Neuronal stem cell (in vitro differentiated cells): ENCODE measurements around the gene SYK.
A peak's percentile ranks its signal among the peaks of the same experiment; 100 is the strongest.

Source experiments
- DNase-seq: peaks from one replicate; pipeline ENCODE4 v3.0.0-alpha.2; 2013; ENCODE audit warnings: low spot score
- H2AFZ ChIP-seq: one replicate; pipeline ENCODE4 v1.6.1; 2013; ENCODE audit warnings: mild to moderate bottlenecking, low read length, inconsistent platforms
- H2AK5ac ChIP-seq: 2 replicates; pipeline ENCODE4 v1.6.1; 2013; ENCODE audit warnings: low read depth, mild to moderate bottlenecking, inconsistent platforms, low read length, moderate library complexity, mixed read lengths
- H2BK120ac ChIP-seq: 2 replicates; pipeline ENCODE4 v1.6.1; 2013; ENCODE audit warnings: low read depth, mild to moderate bottlenecking, inconsistent platforms, low read length, moderate library complexity, mixed read lengths
- H2BK12ac ChIP-seq: one replicate; pipeline ENCODE4 v1.6.1; 2013; ENCODE audit warnings: low read length, inconsistent platforms
- H2BK15ac ChIP-seq: 2 replicates; pipeline ENCODE4 v1.6.1; 2013; ENCODE audit warnings: mild to moderate bottlenecking, low read length, inconsistent platforms, mixed read lengths
- H2BK5ac ChIP-seq: one replicate; pipeline ENCODE4 v1.6.1; 2013; ENCODE audit warnings: inconsistent platforms, mild to moderate bottlenecking, low read length, moderate library complexity
- H3K14ac ChIP-seq: one replicate; pipeline ENCODE4 v1.6.1; 2013; ENCODE audit warnings: low read length, inconsistent platforms
- H3K18ac ChIP-seq: 2 replicates; pipeline ENCODE4 v1.6.1; 2013; ENCODE audit warnings: low read length, inconsistent platforms
- H3K23ac ChIP-seq: 2 replicates; pipeline ENCODE4 v1.6.1; 2013; ENCODE audit warnings: low read depth, mild to moderate bottlenecking, mixed read lengths, low read length, inconsistent platforms; ENCODE audit not compliant: poor library complexity
- H3K27ac ChIP-seq: replicated peaks from 3 replicates; pipeline ENCODE4 v1.5.1; 2013; ENCODE audit warnings: low read length, inconsistent platforms
- H3K27me3 ChIP-seq, 3 experiments: 2 replicates each; pipeline ENCODE4 v1.6.1; 2013; ENCODE audit warnings: low read length in 3 of 3, mild to moderate bottlenecking in 2 of 3, inconsistent platforms in 1 of 3, low read depth in 1 of 3, mixed read lengths in 1 of 3, moderate library complexity in 1 of 3; ENCODE audit not compliant: control insufficient read depth in 3 of 3, insufficient read depth in 3 of 3
- H3K36me3 ChIP-seq, 2 donors: replicated peaks in 1 of 2; 2 replicates each; pipeline ENCODE4 v1.6.1; 2013; ENCODE audit warnings: low read length in 2 of 2; ENCODE audit not compliant: control insufficient read depth in 2 of 2, insufficient read depth in 2 of 2
- H3K4ac ChIP-seq: 2 replicates; pipeline ENCODE4 v1.6.1; 2013; ENCODE audit warnings: inconsistent platforms, mild to moderate bottlenecking, low read length, moderate library complexity
- H3K4me1 ChIP-seq, 2 donors: 1 replicate in 1 of 2; 2 replicates in 1 of 2; pipeline ENCODE4 v1.6.1; 2013; ENCODE audit warnings: low read length in 2 of 2, low read depth in 1 of 2; ENCODE audit not compliant: control insufficient read depth in 2 of 2, insufficient read depth in 1 of 2
- H3K4me2 ChIP-seq: one replicate; pipeline ENCODE4 v1.6.1; 2013; ENCODE audit warnings: mild to moderate bottlenecking, low read length, inconsistent platforms; ENCODE audit not compliant: insufficient read depth, poor library complexity, severe bottlenecking
- H3K4me3 ChIP-seq, 2 donors: 2 replicates each; pipeline ENCODE4 v1.5.1; 2013; ENCODE audit warnings: low read length in 2 of 2, mild to moderate bottlenecking in 2 of 2, inconsistent platforms in 1 of 2, moderate library complexity in 1 of 2
- H3K79me1 ChIP-seq: one replicate; pipeline ENCODE4 v1.6.1; 2013; ENCODE audit warnings: low read depth, mild to moderate bottlenecking, inconsistent platforms, low read length, moderate library complexity
- H3K9ac ChIP-seq: one replicate; pipeline ENCODE4 v1.6.1; 2013; ENCODE audit warnings: mild to moderate bottlenecking, low read depth, low read length, inconsistent platforms; ENCODE audit not compliant: poor library complexity
- H3K9me3 ChIP-seq, 2 donors: replicated peaks in 1 of 2; 2 replicates each; pipeline versions ENCODE3 to v1.6.1; 2013; ENCODE audit warnings: low read length in 2 of 2, mild to moderate bottlenecking in 2 of 2, inconsistent platforms in 1 of 2, low read depth in 1 of 2, mixed read lengths in 1 of 2, moderate library complexity in 1 of 2; ENCODE audit not compliant: control insufficient read depth in 2 of 2, insufficient read depth in 1 of 2
- H4K8ac ChIP-seq: one replicate; pipeline ENCODE4 v1.6.1; 2013; ENCODE audit warnings: low read depth, mild to moderate bottlenecking, inconsistent platforms, low read length, moderate library complexity
- H4K91ac ChIP-seq: one replicate; pipeline ENCODE4 v1.6.1; 2013; ENCODE audit warnings: low read length, low read depth, mild to moderate bottlenecking, inconsistent platforms; ENCODE audit not compliant: poor library complexity
- WGBS, 2 donors: extraction: QIAGEN DNeasy Blood & Tissue Kit; methylation state at CpG; one replicate each; pipeline ENCODE4 v1.1.7; 2013; ENCODE audit warnings: missing lambda C conversion rate in 2 of 2, mixed read lengths in 1 of 2; ENCODE audit not compliant: insufficient read length in 2 of 2, insufficient replicate concordance in 1 of 2; ENCODE audit errors: extremely low coverage in 2 of 2; 5-methylcytosine and 5-hydroxymethylcytosine counted together

Gene SYK

GRCh38 chr9:90841213-90841612, 39.6 kb downstream of the SYK start:
- no peak for DNase-seq
- no peak overlapping the region for H2AFZ ChIP-seq

GRCh38 chr9:90841615-90842014, 40.0 kb downstream of the SYK start:
- no peak overlapping the region for H2BK120ac ChIP-seq
- peaks cover 0 to 4% of the 10 kb centered on the region in 2 donors for H3K36me3 ChIP-seq
- peak overlapping the region; percentile 89 for H4K8ac ChIP-seq
- peaks cover 0 to 16% (median 0%) of the 10 kb centered on the region in 3 experiments for H3K27me3 ChIP-seq
- H2BK5ac ChIP-seq, result no peak overlapping the region
- peak overlapping the region; percentile 59 for H3K4ac ChIP-seq
- no CpG with 5 or more reads among the region's 1 CpG for WGBS, 2 donors
- H3K4me2 ChIP-seq, result no peak overlapping the region
- no peak overlapping the region for H2AFZ ChIP-seq
- peak overlapping the region; percentile 14 for H3K23ac ChIP-seq
- no peak overlapping the region for H3K27ac ChIP-seq
- H3K18ac ChIP-seq, result no peak overlapping the region
- peaks cover 3% of the 10 kb centered on the region for H3K79me1 ChIP-seq
- H2BK15ac ChIP-seq, result no peak overlapping the region
- peak overlapping the region in 1 of 2 donors; percentile 71 for H3K4me3 ChIP-seq
- peak overlapping the region; percentile 75 for H3K9ac ChIP-seq
- peaks cover 0 to 15% of the 10 kb centered on the region in 2 donors for H3K9me3 ChIP-seq
- DNase-seq, result no peak
- H3K4me1 ChIP-seq, result peaks cover 0 to 8% of the 10 kb centered on the region in 2 donors
- no peak overlapping the region for H2AK5ac ChIP-seq
- H3K14ac ChIP-seq, result peak overlapping the region; percentile 59
- peak overlapping the region; percentile 47 for H2BK12ac ChIP-seq
- H4K91ac ChIP-seq, result peak overlapping the region; percentile 68

More at GRCh38 chr9:90841213-90841612, 39.6 kb downstream of the SYK start:
- Histone ChIP-seq H3K9me3 (peaks cover 0 to 15% of the 10 kb centered on the region in 2 donors), H2BK120ac (no peak overlapping the region), H3K27ac (peak overlapping the region; percentile 3), H3K23ac (peak overlapping the region; percentile 14), H2BK15ac (no peak overlapping the region), H4K91ac (no peak overlapping the region), H3K27me3 (peaks cover 0 to 16% (median 0%) of the 10 kb centered on the region in 3 experiments), H3K14ac (peak overlapping the region; percentile 0), H2BK5ac (no peak overlapping the region), H3K9ac (peak overlapping the region; percentile 68), H4K8ac (peak overlapping the region; percentile 44), H3K79me1 (peaks cover 3% of the 10 kb centered on the region), H3K4ac (peak overlapping the region; percentile 59), H2AK5ac (no peak overlapping the region), H3K4me3 (peak overlapping the region in 1 of 2 donors; percentile 7), H3K18ac (no peak overlapping the region), H2BK12ac (peak overlapping the region; percentile 17), H3K36me3 (peaks cover 0 to 4% of the 10 kb centered on the region in 2 donors), H3K4me2 (no peak overlapping the region), H3K4me1 (peaks cover 0 to 8% of the 10 kb centered on the region in 2 donors)
- WGBS, 2 donors, result 100% methylated on average over 2 to 4 of the region's 5 CpGs

DNA sequence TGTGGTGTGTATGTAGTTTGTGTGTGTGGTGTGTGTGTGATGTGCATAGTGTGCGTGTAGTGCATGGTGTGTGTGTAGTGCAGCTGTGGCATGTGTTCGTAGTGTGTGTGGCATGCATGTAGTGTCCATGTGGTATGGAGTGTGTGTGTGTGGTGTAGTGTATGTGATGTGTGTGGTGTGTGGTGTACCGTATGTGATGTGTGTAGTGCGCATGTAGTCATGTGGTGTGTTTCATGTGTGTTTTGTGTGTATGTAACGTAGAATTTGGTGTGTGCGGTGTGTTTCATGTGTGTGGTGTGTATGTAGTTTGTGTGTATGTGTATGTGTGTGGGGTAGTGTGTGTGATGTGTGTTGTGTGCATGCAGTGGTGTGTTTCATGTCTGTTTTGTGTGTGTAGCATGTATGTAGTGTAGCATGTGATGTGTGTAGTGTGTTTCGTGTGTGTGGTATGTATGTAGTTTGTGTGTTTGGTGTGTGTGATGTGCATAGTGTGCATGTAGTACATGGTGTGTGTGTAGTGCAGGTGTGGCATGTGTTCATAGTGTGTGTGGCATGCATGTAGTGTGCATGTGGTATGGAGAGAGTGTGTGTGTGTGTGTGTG, 40.7 kb downstream of the SYK start:
- Histone ChIP-seq H3K4me3 (peak overlapping the region in 1 of 2 donors; percentile 71), H3K4ac (no peak overlapping the region), H2BK5ac (no peak overlapping the region), H2BK15ac (no peak overlapping the region), H3K79me1 (peaks cover 3% of the 10 kb centered on the region), H3K9me3 (peaks cover 0 to 15% of the 10 kb centered on the region in 2 donors), H3K14ac (peak overlapping the region; percentile 59), H4K91ac (peak overlapping the region; percentile 68), H2AFZ (no peak overlapping the region), H2BK12ac (peak overlapping the region; percentile 47), H3K4me2 (no peak overlapping the region), H3K4me1 (peaks cover 0 to 8% of the 10 kb centered on the region in 2 donors), H4K8ac (no peak overlapping the region), H2BK120ac (no peak overlapping the region), H2AK5ac (no peak overlapping the region), H3K23ac (peak overlapping the region; percentile 47), H3K27ac (no peak overlapping the region), H3K9ac (peak overlapping the region; percentile 75), H3K18ac (no peak overlapping the region), H3K36me3 (peaks cover 0 to 4% of the 10 kb centered on the region in 2 donors), H3K27me3 (peaks cover 0 to 16% (median 0%) of the 10 kb centered on the region in 3 experiments)
- 100% methylated on average over 2 to 5 of the region's 7 CpGs for WGBS, 2 donors
- no peak for DNase-seq

GRCh38 chr9:90842996-90843395, 41.4 kb downstream of the SYK start:
- no peak overlapping the region for H3K14ac ChIP-seq
- H3K23ac ChIP-seq, result no peak overlapping the region
- H4K8ac ChIP-seq, result no peak overlapping the region
- H3K79me1 ChIP-seq, result peaks cover 3% of the 10 kb centered on the region
- peak overlapping the region; percentile 30 for H2BK15ac ChIP-seq
- WGBS, 2 donors, result no CpG with 5 or more reads among the region's 14 CpGs
- H3K9ac ChIP-seq, result no peak overlapping the region
- H3K9me3 ChIP-seq, result peaks cover 0 to 15% of the 10 kb centered on the region in 2 donors
- no peak for DNase-seq
- peak overlapping the region; percentile 42 for H2BK12ac ChIP-seq
- H2AFZ ChIP-seq, result no peak overlapping the region
- H3K4me2 ChIP-seq, result no peak overlapping the region
- peak overlapping the region; percentile 84 for H3K18ac ChIP-seq
- peak overlapping the region; percentile 33 for H2AK5ac ChIP-seq
- H2BK120ac ChIP-seq, result no peak overlapping the region
- H3K27ac ChIP-seq, result no peak overlapping the region
- peaks cover 0 to 4% of the 10 kb centered on the region in 2 donors for H3K36me3 ChIP-seq
- no peak overlapping the region for H4K91ac ChIP-seq
- no peak overlapping the region for H3K4ac ChIP-seq
- H3K4me1 ChIP-seq, result peaks cover 0 to 8% of the 10 kb centered on the region in 2 donors
- H3K4me3 ChIP-seq, result no peak overlapping the region
- H3K27me3 ChIP-seq, result peaks cover 0 to 16% (median 2%) of the 10 kb centered on the region in 3 experiments
- no peak overlapping the region for H2BK5ac ChIP-seq
